Measurements from ENCODE around the gene UHRF1.

GRCh38 chr19:4991538-4991937 lies 82.2 kb downstream of the UHRF1 start:
- TF ChIP-seq EZH2phosphoT487 (IDR thresholded peaks at IDR 0.05; ENCODE audit: borderline replicate concordance) (no peak), CTCF (IDR thresholded peaks at IDR 0.05 in 2 of 3, conservative IDR thresholded peaks at IDR 0.05 in 1 of 3; ENCODE audit: borderline replicate concordance in 1 of 3, insufficient read depth in 1 of 3, low read depth in 2 of 3, low read length in 2 of 3) (no peak), ZNF274 (IDR thresholded peaks at IDR 0.05; ENCODE audit: low read depth, low read length) (no peak), TCF7L2 (IDR thresholded peaks at IDR 0.05; ENCODE audit: borderline replicate concordance, extremely low read depth, insufficient read depth, insufficient read length) (no peak)
